NCI-H2171 treated with DMSO at 0.1 percent for 48 hours (cell line): Measurements from ENCODE around the gene LRBA.
A peak's percentile ranks its signal among the peaks of the same experiment; 100 is the strongest.

Experiments used
- DNase-seq: peaks from one replicate; lab custom pipeline; 2025; lab: John Stamatoyannopoulos, UW

The LRBA gene

DNA sequence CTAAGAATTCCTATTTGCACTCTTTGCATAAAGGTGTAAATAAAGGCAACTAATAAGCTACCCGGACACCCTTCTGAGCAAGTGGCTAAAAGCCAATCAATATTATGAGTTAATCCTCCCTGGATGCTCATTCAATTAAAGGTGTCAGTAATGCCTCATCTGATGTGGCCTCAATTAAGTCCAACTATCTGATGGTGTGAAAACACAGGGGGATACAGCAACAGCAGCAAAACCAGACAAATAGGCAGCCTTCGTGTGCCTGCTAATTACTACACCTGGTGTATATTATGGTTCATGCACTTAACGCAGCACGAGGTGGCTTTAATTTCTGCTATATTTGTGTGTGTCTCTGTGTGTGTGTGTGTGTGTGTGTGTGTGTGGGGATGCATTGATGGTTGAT, 692.4 kb downstream of the LRBA start:
- DNase-seq: peak; percentile 6

DNA sequence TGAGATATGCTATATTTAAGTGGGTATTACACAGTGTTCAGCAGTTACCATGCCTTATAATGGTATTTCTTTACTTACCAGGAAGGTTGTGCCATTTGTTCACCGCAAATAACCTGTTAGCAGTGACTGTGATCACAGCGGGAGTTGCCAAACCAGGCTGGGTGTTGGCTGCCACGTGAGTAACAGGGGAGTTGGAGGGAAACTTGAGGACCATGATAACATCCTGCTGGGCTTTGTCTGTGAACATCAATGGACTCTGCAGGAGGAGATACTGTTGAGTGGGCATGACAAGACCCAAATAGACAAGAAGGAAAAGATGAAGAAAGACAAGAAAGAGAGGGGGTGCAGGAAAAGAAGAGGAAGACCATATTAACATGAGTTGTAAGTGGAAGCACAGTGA, 694.0 kb downstream of the LRBA start:
- DNase-seq: no peak

DNA sequence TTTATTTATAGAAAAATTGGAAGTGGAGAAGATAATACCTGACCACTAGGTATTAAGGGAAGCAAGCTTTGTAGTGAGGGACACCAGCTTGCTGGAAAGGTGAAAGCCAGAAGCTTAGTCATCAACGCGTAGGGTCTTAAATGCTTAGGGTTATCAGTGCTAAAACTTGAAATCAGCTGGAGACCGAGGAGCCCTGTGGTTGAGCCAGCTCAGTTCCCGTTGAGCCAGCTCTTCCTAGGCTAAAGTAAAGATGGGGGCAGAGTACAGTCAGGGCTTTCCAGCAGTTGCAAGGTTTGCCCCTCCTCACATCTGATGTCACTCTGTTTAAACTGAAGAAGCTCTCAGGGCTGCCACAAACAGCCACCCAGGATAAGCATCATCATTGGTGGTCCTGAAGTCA, 696.1 kb downstream of the LRBA start:
- DNase-seq: no peak

GRCh38 chr4:150318527-150318926, 696.6 kb downstream of the LRBA start:
- DNase-seq: no peak

- no peak for DNase-seq
Measured at GRCh38 chr4:150316332-150317205, 698.5 kb downstream of the LRBA start.

GRCh38 chr4:150315691-150316090, 699.4 kb downstream of the LRBA start:
- DNase-seq: peak; percentile 93

- DNase-seq: peak; percentile 93
Measured at GRCh38 chr4:150315175-150315574, 699.9 kb downstream of the LRBA start.

DNA sequence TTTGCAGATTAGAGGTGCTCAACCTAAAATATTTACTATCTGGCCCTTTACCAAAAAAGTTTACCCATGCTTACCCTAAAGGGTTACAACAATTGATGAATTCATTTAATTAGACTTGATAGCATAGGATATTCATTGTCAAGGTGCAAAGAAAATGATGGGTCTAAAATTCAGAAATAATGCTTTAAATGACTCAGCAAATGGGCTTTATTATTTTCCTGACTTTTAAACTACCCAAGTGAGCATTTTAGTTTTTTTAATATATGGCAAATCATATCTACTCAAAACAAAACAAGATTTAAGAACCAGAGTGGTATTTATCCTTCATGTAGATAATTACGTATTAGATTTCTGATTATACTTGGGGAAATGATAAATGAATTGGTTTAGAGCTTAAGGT, 701.1 kb downstream of the LRBA start:
- no peak for DNase-seq

DNA sequence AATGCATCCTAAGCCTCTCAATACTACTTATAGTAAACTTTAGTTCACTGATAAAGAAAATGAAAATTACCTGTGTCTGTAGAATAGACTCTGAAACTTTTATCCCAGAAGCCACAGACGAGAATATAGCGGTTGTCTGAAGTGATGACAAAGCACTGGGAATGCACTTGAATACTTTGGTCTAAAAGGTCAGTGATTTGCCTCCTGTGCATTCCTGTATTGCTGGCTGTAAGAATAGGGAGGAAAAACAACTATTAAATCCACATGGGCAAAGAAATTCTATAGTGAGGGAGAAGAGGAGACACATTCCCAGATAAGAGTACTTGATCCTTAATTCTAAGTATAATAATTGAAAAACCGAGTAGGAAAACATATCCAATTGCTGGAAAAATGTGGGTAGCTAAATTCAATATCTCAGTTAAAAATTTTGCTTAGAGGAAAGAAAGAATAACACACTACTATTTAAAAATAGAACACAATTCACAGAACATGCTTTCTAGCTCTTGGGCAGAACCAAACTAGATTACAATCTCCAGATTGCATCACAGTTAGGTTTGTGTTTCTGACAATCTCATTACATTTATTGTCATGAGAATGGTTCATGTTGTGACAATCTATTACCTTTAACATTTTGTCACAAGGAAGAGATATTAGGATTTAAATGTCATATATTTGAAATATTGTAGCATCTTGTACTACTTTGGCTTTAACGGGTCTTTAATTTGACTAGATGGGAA, 704.8 kb downstream of the LRBA start:
- no peak for DNase-seq

- DNase-seq: no peak
Measured at GRCh38 chr4:150308824-150309472, 706.1 kb downstream of the LRBA start.

- DNase-seq: no peak
Measured at GRCh38 chr4:150306719-150307118, 708.4 kb downstream of the LRBA start.

DNA sequence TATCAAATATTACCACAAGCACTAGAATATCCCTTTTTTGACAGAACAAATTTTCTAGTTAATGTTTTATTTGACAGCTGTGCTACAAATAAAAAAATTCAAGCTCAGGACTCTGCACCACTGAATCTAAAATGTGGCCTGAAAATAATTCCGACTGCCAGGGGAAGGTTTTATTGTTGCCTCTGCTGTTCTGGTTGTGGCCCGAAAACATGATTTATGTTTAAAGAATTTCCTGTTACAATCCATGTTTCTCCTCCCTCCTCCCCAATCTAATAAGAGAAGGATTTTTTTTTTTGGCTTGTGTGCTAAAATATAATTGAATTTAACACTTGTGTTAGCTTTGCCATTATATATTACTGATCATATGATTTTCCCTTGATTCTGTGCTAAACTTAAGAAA, 709.1 kb downstream of the LRBA start:
- no peak for DNase-seq

GRCh38 chr4:150302553-150302952, 712.5 kb downstream of the LRBA start:
- DNase-seq: no peak

- DNase-seq: no peak
Measured at GRCh38 chr4:150299816-150300215, 715.3 kb downstream of the LRBA start.

DNA sequence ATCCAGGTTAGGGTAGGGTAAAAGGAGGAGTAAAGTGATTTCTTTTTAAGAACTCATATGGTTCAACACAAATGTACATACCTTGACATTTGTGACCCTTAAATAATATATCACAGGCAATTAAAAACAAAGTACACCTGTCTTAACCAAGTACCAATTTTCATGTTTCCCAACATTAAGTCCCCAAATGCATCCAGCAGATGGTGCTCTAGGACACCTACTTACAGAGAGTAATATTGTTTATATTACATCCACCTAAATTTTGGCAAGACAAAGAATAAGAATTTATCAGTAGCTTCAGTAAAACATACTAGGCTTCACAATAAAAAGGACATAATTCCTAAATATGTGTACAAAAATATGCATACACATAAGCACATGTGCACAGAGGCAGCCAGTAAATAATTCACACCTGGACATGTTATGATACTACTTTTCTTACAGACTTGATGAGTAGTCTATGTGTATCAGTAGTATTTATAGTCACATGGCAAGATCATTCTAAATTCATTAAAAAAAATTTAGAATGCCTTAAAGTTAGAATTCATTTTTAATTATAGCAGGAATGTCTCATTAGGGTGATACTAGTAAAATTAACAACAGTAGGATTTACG, 717.1 kb downstream of the LRBA start:
- peak; percentile 35 for DNase-seq

- DNase-seq: no peak
Measured at GRCh38 chr4:150289881-150290280, 725.2 kb downstream of the LRBA start.

GRCh38 chr4:150289198-150289597, 725.9 kb downstream of the LRBA start:
- no peak for DNase-seq

DNA sequence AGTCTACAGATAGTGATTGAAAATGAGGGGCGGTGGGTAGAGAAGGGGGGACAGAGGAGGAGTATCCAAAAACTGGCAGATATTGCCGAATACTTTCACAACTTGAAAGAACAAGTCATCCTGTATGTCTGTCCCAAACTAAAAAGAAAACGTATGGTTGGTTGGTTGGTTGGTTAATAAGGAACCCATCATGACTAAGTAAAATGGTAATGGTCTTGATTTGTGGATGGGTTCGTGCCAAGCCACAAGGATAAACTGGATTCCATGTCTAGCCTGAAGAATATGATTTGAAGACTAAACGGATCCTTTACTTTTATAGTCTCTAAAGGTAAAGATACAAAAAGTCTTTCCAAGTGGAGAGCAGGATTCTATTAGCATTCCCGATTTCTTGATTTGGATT, 728.4 kb downstream of the LRBA start:
- no peak for DNase-seq

- DNase-seq: no peak
Measured at GRCh38 chr4:150283689-150284088, 731.4 kb downstream of the LRBA start.

- DNase-seq: no peak
Measured at GRCh38 chr4:150280975-150281374, 734.1 kb downstream of the LRBA start.

DNA sequence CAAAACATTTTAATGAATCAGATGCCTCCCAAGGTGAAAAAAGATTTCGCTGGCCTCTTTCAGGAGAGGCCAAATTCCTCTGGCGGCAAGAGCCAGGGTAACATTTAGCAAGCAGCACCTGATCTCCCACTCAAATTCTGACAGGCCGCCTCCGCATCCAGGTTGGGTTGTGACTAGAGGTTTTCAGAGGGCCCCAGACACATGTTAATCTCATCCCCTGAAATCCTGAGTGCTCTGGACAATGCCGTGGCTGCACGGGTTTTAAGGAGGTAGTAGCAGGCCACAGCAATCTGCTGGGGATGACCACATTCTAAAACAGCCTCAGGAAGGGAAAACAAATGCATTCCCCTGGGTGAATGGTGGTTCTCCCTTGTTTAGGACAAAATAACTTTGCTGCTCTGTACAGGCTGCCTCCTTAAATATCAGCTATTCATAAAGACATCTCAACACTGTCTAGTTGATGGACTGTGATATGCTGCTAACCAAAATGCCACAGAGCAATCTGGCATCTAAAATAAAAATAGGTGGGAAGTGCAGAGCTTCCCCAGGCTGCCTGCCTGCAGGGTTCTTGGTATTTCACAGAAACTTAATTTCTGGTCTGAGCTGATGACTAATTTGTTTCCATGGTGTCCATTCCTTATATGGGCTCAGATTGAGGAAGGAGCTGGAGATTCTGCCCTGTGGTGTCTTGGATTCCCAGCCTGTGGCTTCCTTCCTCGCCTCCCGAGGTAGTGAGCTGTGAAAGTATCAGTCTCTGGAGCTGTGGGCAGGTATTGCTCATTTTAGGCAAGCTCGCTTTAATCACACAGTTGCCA, 734.8 kb downstream of the LRBA start:
- DNase-seq: no peak

- no peak for DNase-seq
Measured at GRCh38 chr4:150278206-150278605, 736.9 kb downstream of the LRBA start.
